WTC11 (cell line): ENCODE measurements around the gene SPIRE2.

Experiments used
- AFF4 ChIP-seq: sonication (generic); formaldehyde crosslinking; IDR thresholded peaks from 2 replicates; pipeline ENCODE4 v1.8.1; 2023; ENCODE audit warnings: mild to moderate bottlenecking, missing genetic modification reagents, borderline replicate concordance
- ATF2 ChIP-seq: sonication (generic); formaldehyde crosslinking; IDR thresholded peaks from 2 replicates; pipeline ENCODE4 v1.8.1; 2022; ENCODE audit warnings: low read depth, missing genetic modification reagents, borderline replicate concordance
- ATF3 ChIP-seq: sonication (generic); formaldehyde crosslinking; conservative IDR thresholded peaks from 2 replicates; pipeline ENCODE4 v1.8.1; 2022; ENCODE audit warnings: mild to moderate bottlenecking, missing genetic modification reagents
- ATF6 ChIP-seq: sonication (generic); formaldehyde crosslinking; IDR thresholded peaks from 2 replicates; pipeline ENCODE4 v1.8.1; 2023; ENCODE audit warnings: mild to moderate bottlenecking, missing genetic modification reagents
- CTCF ChIP-seq: fragments of 200-600 bp; IDR thresholded peaks from 2 replicates; pipeline ENCODE4 v1.8.0; 2022; ENCODE audit warnings: antibody characterized with exemption
- E2F1 ChIP-seq: sonication (generic); formaldehyde crosslinking; IDR thresholded peaks from 2 replicates; pipeline ENCODE4 v1.8.0; 2022; ENCODE audit warnings: mild to moderate bottlenecking, missing genetic modification reagents
- ETV6 ChIP-seq: sonication (generic); formaldehyde crosslinking; IDR thresholded peaks from 2 replicates; pipeline ENCODE4 v1.8.1; 2022; ENCODE audit warnings: mild to moderate bottlenecking, missing genetic modification reagents
- FOXK1 ChIP-seq: sonication (generic); formaldehyde crosslinking; IDR thresholded peaks from 2 replicates; pipeline ENCODE4 v1.8.0; 2022; ENCODE audit warnings: mild to moderate bottlenecking, moderate library complexity, missing genetic modification reagents
- GABPB1 ChIP-seq: sonication (generic); formaldehyde crosslinking; IDR thresholded peaks from 2 replicates; pipeline ENCODE4 v1.8.1; 2023; ENCODE audit warnings: mild to moderate bottlenecking, missing genetic modification reagents
- MAX ChIP-seq: sonication (generic); formaldehyde crosslinking; IDR thresholded peaks from 2 replicates; pipeline ENCODE4 v1.8.0; 2022; ENCODE audit warnings: mild to moderate bottlenecking, missing genetic modification reagents
- MLX ChIP-seq: sonication (generic); formaldehyde crosslinking; IDR thresholded peaks from 2 replicates; pipeline ENCODE4 v1.8.1; 2023; ENCODE audit warnings: mild to moderate bottlenecking, missing genetic modification reagents, moderate library complexity
- NFE2L1 ChIP-seq: sonication (generic); formaldehyde crosslinking; IDR thresholded peaks from 2 replicates; pipeline ENCODE4 v1.8.1; 2023; ENCODE audit warnings: missing genetic modification reagents
- NR1H2 ChIP-seq: sonication (generic); formaldehyde crosslinking; IDR thresholded peaks from 2 replicates; pipeline ENCODE4 v1.9.0; 2021; ENCODE audit warnings: mild to moderate bottlenecking, moderate library complexity, missing genetic modification reagents
- SP1 ChIP-seq: sonication (generic); formaldehyde crosslinking; conservative IDR thresholded peaks from 2 replicates; pipeline ENCODE4 v1.8.1; 2022; ENCODE audit warnings: missing genetic modification reagents

GRCh38 chr16:89918453-89919347 lies 90.4 kb downstream of the SPIRE2 start, which contains the start of gene MC1R:
- TF ChIP-seq ATF2 (CRISPR knock-in tag): no peak
- TF ChIP-seq AFF4 (CRISPR knock-in tag): no peak
- no peak for TF ChIP-seq NR1H2 (CRISPR knock-in tag)
- TF ChIP-seq GABPB1 (CRISPR knock-in tag): peak; percentile 52; the same call in 1 of the 2 replicates
- TF ChIP-seq SP1 (CRISPR knock-in tag): no peak
- no peak for TF ChIP-seq FOXK1
- no peak for TF ChIP-seq CTCF
- no peak for TF ChIP-seq ATF3 (CRISPR knock-in tag)
- no peak for TF ChIP-seq NFE2L1 (CRISPR knock-in tag)
- no peak for TF ChIP-seq ETV6
- TF ChIP-seq MLX (CRISPR knock-in tag): no peak
- TF ChIP-seq ATF6 (CRISPR knock-in tag): no peak
- TF ChIP-seq MAX (CRISPR knock-in tag): no peak
- no peak for TF ChIP-seq E2F1 (CRISPR knock-in tag)
